ENCODE measurements around the gene GVQW3. TPM values are rescaled to one million over a fixed set of nuclear protein-coding genes. Genes with fewer than 3 reads are reported as not detected.

GVQW3 gene
- total and polyA plus RNA-seq, 2 of the 13 experiments (the other 11 are each of a cell fraction or from before 2014, with no cell fraction given) = 5.0 to 5.6 TPM

- no peak for TF ChIP-seq RARG (CRISPR knock-in tag; IDR thresholded peaks at IDR 0.05; ENCODE audit: low read depth)
- no peak for TF ChIP-seq ZNF282 (IDR thresholded peaks at IDR 0.05; ENCODE audit: partially characterized antibody)
- peak; percentile 54; the same call in 1 of the 2 replicates for TF ChIP-seq MXD3 (CRISPR knock-in tag; IDR thresholded peaks at IDR 0.05)
- TF ChIP-seq PLRG1 (conservative IDR thresholded peaks at IDR 0.05) = no peak
- TF ChIP-seq NFKBIZ (CRISPR knock-in tag; IDR thresholded peaks at IDR 0.05) = peak; percentile 72; the same call in 1 of the 2 replicates
- peak; percentile 93 for TF ChIP-seq SMAD9 (CRISPR knock-in tag; IDR thresholded peaks at IDR 0.05)
- TF ChIP-seq U2AF1 (optimal IDR thresholded peaks at IDR 0.05; ENCODE audit: low read depth, low read length) = peak; percentile 58
- TF ChIP-seq ZNF263 (CRISPR knock-in tag; IDR thresholded peaks at IDR 0.05) = no peak
- no peak for TF ChIP-seq ZNF749 (CRISPR knock-in tag; IDR thresholded peaks at IDR 0.05; ENCODE audit: borderline replicate concordance)
- TF ChIP-seq TRIM24 (CRISPR knock-in tag; IDR thresholded peaks at IDR 0.05) = no peak
- TF ChIP-seq ZNF580 (CRISPR knock-in tag; IDR thresholded peaks at IDR 0.05; ENCODE audit: borderline replicate concordance, low read depth) = peak; percentile 64; the same call in 1 of the 2 replicates
- TF ChIP-seq ZNF879 (CRISPR knock-in tag; IDR thresholded peaks at IDR 0.05) = no peak
- peak; percentile 45; the same call in 1 of the 2 replicates for TF ChIP-seq ZNF142 (CRISPR knock-in tag; IDR thresholded peaks at IDR 0.05)
- peak; percentile 24; the same call in 1 of the 2 replicates for TF ChIP-seq PBX2 (CRISPR knock-in tag; IDR thresholded peaks at IDR 0.05)
- no peak for TF ChIP-seq ZNF513 (CRISPR knock-in tag; conservative IDR thresholded peaks at IDR 0.05)
- TF ChIP-seq ZSCAN21 (CRISPR knock-in tag; IDR thresholded peaks at IDR 0.05; ENCODE audit: borderline replicate concordance) = no peak; the same call in 1 of the 2 replicates
- no peak for TF ChIP-seq EZH2 (conservative IDR thresholded peaks at IDR 0.05; ENCODE audit: low read depth, low read length)
- no peak for TF ChIP-seq CHCHD3 (CRISPR knock-in tag; IDR thresholded peaks at IDR 0.05)
Measured at GRCh38 chr11:76380977-76381719, at the start of gene GVQW3, which contains the start of gene THAP12 (continued).
